GM12878 (cell line): ENCODE measurements around the gene BSND. TPM values are rescaled to one million over a fixed set of nuclear protein-coding genes. Genes with fewer than 3 reads are reported as not detected.
A peak's percentile ranks its signal among the peaks of the same experiment; 100 is the strongest.

Experiments used
- ATAC-seq: fragments of 200-7000 bp; cut with Tn5 transposase; 3 replicates; pipeline ENCODE4 v1.9.1; 2020; ENCODE audit warnings: mild to moderate bottlenecking, moderate library complexity
- BruUV-seq: library from RNA; stranded (reverse); fragments of 400-500 nt; replicated peaks from 2 replicates; lab custom pipeline; 2021; lab: Mats Ljungman, UMichigan
- CTCF ChIA-PET: fragments of 300-600 bp; sonication (Branson Sonifier 250); formaldehyde crosslinking; extraction: SDS; loops from one replicate; lab custom pipeline; 2021; ENCODE audit warnings: inconsistent platforms; lab: Yijun Ruan, JAX
- POLR2A ChIA-PET: fragments of 350-600 bp; formaldehyde crosslinking; extraction: SDS; loops from one replicate; lab custom pipeline; 2021; ENCODE audit warnings: inconsistent platforms; lab: Charles Lee
- RAD21 ChIA-PET: fragments of 300-600 bp; sonication (Branson Sonifier 250); formaldehyde crosslinking; loops from one replicate; lab custom pipeline; 2023; ENCODE audit warnings: antibody characterized with exemption; ENCODE audit not compliant: unreplicated experiment; lab: Charles Lee
- SMC1A ChIA-PET: fragments of 300-600 bp; sonication (Branson Sonifier 250); formaldehyde crosslinking; loops from one replicate; lab custom pipeline; 2023; ENCODE audit not compliant: unreplicated experiment, uncharacterized antibody; lab: Charles Lee
- DNase-seq: peaks from one replicate; pipeline ENCODE4 v3.0.0-alpha.2; 2011; ENCODE audit warnings: low read depth, low spot score
- FAIRE-seq: peaks from 3 replicates; lab custom pipeline; 2011; peaks lifted over from hg19 to GRCh38; lab: Jason Lieb, UNC
- H2AFZ ChIP-seq: 2 replicates; pipeline ENCODE4 v1.6.0; 2011; ENCODE audit warnings: low read depth, low read length, control low read depth; ENCODE audit not compliant: control insufficient read depth
- H3K27ac ChIP-seq: 2 replicates; pipeline ENCODE4 v1.5.1; 2011; ENCODE audit warnings: control low read depth; ENCODE audit not compliant: control insufficient read depth, insufficient read depth
- H3K27me3 ChIP-seq, 2 experiments: replicated peaks in 1 of 2; 2 replicates each; pipeline versions ENCODE4 v1.6.0 to v1.6.1; 2011; ENCODE audit warnings: low read length in 1 of 2; ENCODE audit not compliant: control insufficient read depth in 2 of 2, insufficient read depth in 2 of 2
- H3K36me3 ChIP-seq, 2 experiments: 2 replicates each; pipeline ENCODE4 v1.5.1; 2011; ENCODE audit warnings: low read length in 1 of 2; ENCODE audit not compliant: control insufficient read depth in 2 of 2, insufficient read depth in 2 of 2
- H3K4me1 ChIP-seq: 2 replicates; pipeline ENCODE4 v1.6.1; 2011; ENCODE audit warnings: mild to moderate bottlenecking, low read length, moderate library complexity, mixed read lengths; ENCODE audit not compliant: control insufficient read depth, insufficient read depth
- H3K4me2 ChIP-seq: 2 replicates; pipeline ENCODE4 v1.6.0; 2011; ENCODE audit warnings: control low read depth; ENCODE audit not compliant: control insufficient read depth, insufficient read depth
- H3K4me3 ChIP-seq: fragments of 200-600 bp; sonication (generic); 2 replicates; pipeline ENCODE4 v1.5.1; 2016
- H3K79me2 ChIP-seq: 2 replicates; pipeline ENCODE4 v1.6.0; 2011; ENCODE audit warnings: low read length; ENCODE audit not compliant: control insufficient read depth, insufficient read depth
- H3K9ac ChIP-seq: 2 replicates; pipeline ENCODE4 v1.8.0; 2011; ENCODE audit warnings: low read length, control low read depth, mixed read lengths; ENCODE audit not compliant: control insufficient read depth, insufficient read depth
- H3K9me3 ChIP-seq: replicated peaks from 3 replicates; pipeline ENCODE4 v1.5.1; 2011; ENCODE audit warnings: mild to moderate bottlenecking, low read length; ENCODE audit not compliant: control insufficient read depth, insufficient read depth
- H4K20me1 ChIP-seq: 2 replicates; pipeline ENCODE4 v1.6.0; 2011; ENCODE audit not compliant: control insufficient read depth, insufficient read depth
- FOXK2 ChIP-seq: fragments of 450-650 bp; IDR thresholded peaks from 2 replicates; pipeline ENCODE4 v1.6.1; 2017; ENCODE audit warnings: mild to moderate bottlenecking, moderate library complexity
- NFYB ChIP-seq: IDR thresholded peaks from 2 replicates; pipeline ENCODE4 v1.6.1; 2011; ENCODE audit warnings: low read depth, mild to moderate bottlenecking, low read length, improper control_type of control experiment, moderate library complexity; ENCODE audit not compliant: insufficient read depth
- NR2C1 ChIP-seq: fragments of 450-650 bp; IDR thresholded peaks from 2 replicates; pipeline ENCODE4 v1.6.1; 2017; ENCODE audit warnings: antibody characterized with exemption, mild to moderate bottlenecking, moderate library complexity
- RB1 ChIP-seq: fragments of 450-650 bp; formaldehyde crosslinking; IDR thresholded peaks from 2 replicates; pipeline ENCODE4 v1.6.1; 2017; ENCODE audit warnings: mild to moderate bottlenecking, borderline replicate concordance
- SPI1 ChIP-seq: IDR thresholded peaks from 2 replicates; pipeline ENCODE4 v1.6.1; 2011; ENCODE audit warnings: low read depth, mild to moderate bottlenecking, low read length, moderate library complexity, borderline replicate concordance; ENCODE audit not compliant: insufficient read depth
- WGBS: methylation state at CpG from one replicate; pipeline ENCODE4 v1.1.6; 2016; ENCODE audit warnings: low lambda C conversion rate; ENCODE audit not compliant: insufficient replicate concordance, insufficient coverage; ENCODE audit errors: missing lambda C conversion rate; 5-methylcytosine and 5-hydroxymethylcytosine counted together
- in situ Hi-C: fragments of 300-500 bp; cut with MboI; formaldehyde crosslinking; loops from 9 replicates; pipeline ENCODE4 v1.14.3; 2018; ENCODE audit warnings: mixed read lengths
- intact Hi-C: fragments of 100-400 bp; cut with micrococcal nuclease; formaldehyde crosslinking; loops from one replicate; pipeline ENCODE4 v1.14.2; 2022; ENCODE audit not compliant: unreplicated experiment
- polyA plus RNA-seq, 11 experiments: library from polyadenylated mRNA; depleted of rRNA in 4 of 11; unstranded in 6 of 11; stranded (reverse) in 5 of 11; fragments of >200 nt; fragmentation: Nextera tagmentation in 4 of 11; fragmentation: Illumina TruSeq in 1 of 11; extraction: Ambion mirVana in 4 of 11; extraction: Trizol in 1 of 11; gene quantifications; 1 replicate in 1 of 11; 2 replicates in 10 of 11; pipeline versions ENCODE4 v1.2.1 to v1.2.3, GENCODE V29; 2011 to 2016; ENCODE audit warnings: inconsistent platforms in 2 of 11, missing spikeins in 2 of 11, low read depth in 1 of 11
- total RNA-seq, 4 experiments: library from RNA; depleted of rRNA in 3 of 4; stranded (reverse); fragments of >200 nt in 3 of 4; fragmentation: Illumina TruSeq in 1 of 4; extraction: Trizol in 1 of 4; gene quantifications; 2 replicates each; pipeline versions ENCODE4 v1.2.1 to v1.2.3, GENCODE V29; 2013 to 2021

Gene BSND
- total and polyA plus RNA-seq, 10 of the 15 experiments (the other 5 are each of a cell fraction or from before 2014, with no cell fraction given), result not detected

GRCh38 chr1:54965624-54966340 is 33.0 kb upstream of the BSND start (continued):
- TF ChIP-seq NFYB, result peak; percentile 97
- no peak for TF ChIP-seq RB1
- peak; percentile 44; the same call in 1 of the 2 replicates for TF ChIP-seq SPI1
- TF ChIP-seq NR2C1, result no peak
- TF ChIP-seq, all 136 proteins: peak for 10

DNA sequence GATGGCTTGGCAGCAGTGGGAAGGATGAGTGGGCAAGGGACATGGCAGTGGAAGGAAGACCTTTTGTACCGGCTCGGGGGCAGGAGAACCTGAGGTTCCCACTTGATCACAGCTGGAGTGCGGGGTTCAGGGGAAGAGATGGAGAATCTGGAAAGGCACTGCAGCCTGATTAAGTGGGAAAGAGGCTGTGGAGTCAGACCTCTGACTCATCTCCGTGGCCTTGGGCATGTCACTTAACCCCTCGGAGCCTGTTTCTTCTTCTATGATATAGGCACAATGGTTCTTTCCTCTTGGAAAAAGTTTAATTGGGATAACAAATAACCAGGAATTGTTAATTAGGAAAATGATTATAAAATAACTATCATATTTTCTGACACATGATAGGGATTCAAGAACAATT is 31.4 kb upstream of the BSND start:
- no peak overlapping the region for H3K9ac ChIP-seq
- DNase-seq, result no peak
- no TSS peak for BruUV-seq
- POLR2A ChIA-PET, result interaction anchor here (0.6 to 0.7 kb wide), 3 partner anchors 67 to 1147 kb away, joined by 3 to 5 read pairs (median 3); no protein-coding TSS in a partner anchor
- H3K4me1 ChIP-seq, result peaks cover 20% of the 10 kb centered on the region
- no peak for TF ChIP-seq FOXK2
- TF ChIP-seq, all 136 proteins: peak for 0
- Histone ChIP-seq H3K36me3 (no peaks in the 10 kb centered on the region), H3K27ac (no peak overlapping the region), H3K27me3 (no peaks in the 10 kb centered on the region), H3K4me3 (no peak overlapping the region), H3K9me3 (no peaks in the 10 kb centered on the region; the same call in 2 of the 3 replicates), H3K4me2 (no peak overlapping the region), H3K79me2 (no peaks in the 10 kb centered on the region), H4K20me1 (no peaks in the 10 kb centered on the region), H2AFZ (no peak overlapping the region)
- 79% methylated on average over 5 of the region's 5 CpGs for WGBS
- intact Hi-C loops (no loop called here), in situ Hi-C loops (no loop called here)
- ChIA-PET SMC1A (interaction anchor here (1.6 to 2.0 kb wide), 2 partner anchors 11 to 22 kb away, joined by 3 to 9 read pairs; no protein-coding TSS in a partner anchor), CTCF (no interaction called here), RAD21 (no interaction called here)
- no peak for ATAC-seq
- no peak for FAIRE-seq
